ENCODE results near the gene GTF2F2. TPM values are rescaled to one million over a fixed set of nuclear protein-coding genes. Genes with fewer than 3 reads are reported as not detected.

The GTF2F2 gene
- total and polyA plus RNA-seq, 2 experiments from 2014 or later, result 42.1 to 75.6 TPM

- Mint-ChIP-seq H3K4me1 (peaks cover 7% of the 10 kb centered on the region), H3K27ac (peak overlapping the region; percentile 38; the same call in 1 of the 2 replicates), H3K27me3 (ENCODE audit: insufficient read depth, low read depth, poor library complexity) (peaks cover 2% of the 10 kb centered on the region), H3K36me3 (ENCODE audit: low read depth) (peaks cover 23% of the 10 kb centered on the region), H3K4me3 (no peak overlapping the region), H3K9me3 (no peaks in the 10 kb centered on the region; the same call in 2 of the 3 replicates)
- TF ChIP-seq CREB1 (CRISPR knock-in tag; IDR thresholded peaks at IDR 0.05; ENCODE audit: low read depth), result no peak
- TF ChIP-seq EZH2 (IDR thresholded peaks at IDR 0.05; ENCODE audit: low read depth, unreplicated experiment), result no peak
- peak; percentile 74 to 86 for TF ChIP-seq CTCF (conservative IDR thresholded peaks at IDR 0.05; ENCODE audit: low read depth in 2 of 2)
- peak; percentile 77 for DNase-seq (ENCODE audit: low spot score)
- H3K36me3 ChIP-seq (ENCODE audit: insufficient read depth), result no peaks in the 10 kb centered on the region; the same call in 1 of the 2 replicates
- peak; percentile 99 for ATAC-seq
- H2AFZ ChIP-seq, result no peak overlapping the region
- H3K4me2 ChIP-seq, result no peak overlapping the region
- H4K20me1 ChIP-seq (replicated peaks; ENCODE audit: insufficient read depth), result no peaks in the 10 kb centered on the region
- no peaks in the 10 kb centered on the region for H3K79me2 ChIP-seq (replicated peaks; ENCODE audit: insufficient read depth)
- H3K27me3 ChIP-seq (ENCODE audit: insufficient read depth), result no peaks in the 10 kb centered on the region
- H3K4me1 ChIP-seq (ENCODE audit: insufficient read depth), result peaks cover 7% of the 10 kb centered on the region; the same call in 1 of the 2 replicates
- H3K27ac ChIP-seq (ENCODE audit: low read depth), result no peak overlapping the region
- no peak overlapping the region for H3K4me3 ChIP-seq
- no peaks in the 10 kb centered on the region for H3K9me2 ChIP-seq (ENCODE audit: insufficient read depth)
- H3F3A ChIP-seq (replicated peaks; ENCODE audit: low read depth), result no peaks in the 10 kb centered on the region; the same call in 1 of the 2 replicates
These were observed 160.7 kb downstream of the GTF2F2 start for GRCh38 chr13:45280751-45281634.

GRCh38 chr13:45282994-45283393 lies 162.7 kb downstream of the GTF2F2 start:
- Histone ChIP-seq H2AFZ (no peak overlapping the region), H3K4me3 (no peak overlapping the region), H3K4me1 (ENCODE audit: insufficient read depth) (peaks cover 7% of the 10 kb centered on the region; the same call in 1 of the 2 replicates), H3F3A (replicated peaks; ENCODE audit: low read depth) (no peaks in the 10 kb centered on the region), H3K27ac (ENCODE audit: low read depth) (no peak overlapping the region), H3K4me2 (no peak overlapping the region), H3K36me3 (ENCODE audit: insufficient read depth) (no peaks in the 10 kb centered on the region; the same call in 1 of the 2 replicates), H3K79me2 (replicated peaks; ENCODE audit: insufficient read depth) (no peaks in the 10 kb centered on the region), H3K27me3 (ENCODE audit: insufficient read depth) (no peaks in the 10 kb centered on the region), H4K20me1 (replicated peaks; ENCODE audit: insufficient read depth) (no peaks in the 10 kb centered on the region), H3K9me2 (ENCODE audit: insufficient read depth) (no peaks in the 10 kb centered on the region)
- Mint-ChIP-seq H3K9me3 (no peaks in the 10 kb centered on the region), H3K27me3 (ENCODE audit: insufficient read depth, low read depth, poor library complexity) (peaks cover 4% of the 10 kb centered on the region), H3K4me1 (peaks cover 7% of the 10 kb centered on the region), H3K27ac (no peak overlapping the region), H3K4me3 (no peak overlapping the region), H3K36me3 (ENCODE audit: low read depth) (peaks cover 15% of the 10 kb centered on the region; the same call in 2 of the 3 replicates)
- no peak for ATAC-seq
- DNase-seq (ENCODE audit: low spot score), result no peak
- TF ChIP-seq POLR2AphosphoS5 (IDR thresholded peaks at IDR 0.05; ENCODE audit: low read depth) (no peak), REST (IDR thresholded peaks at IDR 0.05; ENCODE audit: unreplicated experiment) (no peak), ZNF114 (CRISPR knock-in tag; IDR thresholded peaks at IDR 0.05) (no peak), STAT1 (IDR thresholded peaks at IDR 0.05; ENCODE audit: unreplicated experiment) (no peak), EZH2 (IDR thresholded peaks at IDR 0.05; ENCODE audit: low read depth, unreplicated experiment) (no peak), ETS1 (IDR thresholded peaks at IDR 0.05) (no peak)

Measured in GM23338 (cell line).